ENCODE results near the gene SIK1.
"Not testable (repeated sequence)": the region's sequence is repeated elsewhere in the genome, so short reads cannot be mapped to it uniquely, and the experiment has no call there.

Gene SIK1

GRCh38 chr21:43440835-43441727, 14.2 kb upstream of the SIK1 start:
- not testable (repeated sequence) for H3K27ac ChIP-seq, H3K4me3 ChIP-seq

DNA sequence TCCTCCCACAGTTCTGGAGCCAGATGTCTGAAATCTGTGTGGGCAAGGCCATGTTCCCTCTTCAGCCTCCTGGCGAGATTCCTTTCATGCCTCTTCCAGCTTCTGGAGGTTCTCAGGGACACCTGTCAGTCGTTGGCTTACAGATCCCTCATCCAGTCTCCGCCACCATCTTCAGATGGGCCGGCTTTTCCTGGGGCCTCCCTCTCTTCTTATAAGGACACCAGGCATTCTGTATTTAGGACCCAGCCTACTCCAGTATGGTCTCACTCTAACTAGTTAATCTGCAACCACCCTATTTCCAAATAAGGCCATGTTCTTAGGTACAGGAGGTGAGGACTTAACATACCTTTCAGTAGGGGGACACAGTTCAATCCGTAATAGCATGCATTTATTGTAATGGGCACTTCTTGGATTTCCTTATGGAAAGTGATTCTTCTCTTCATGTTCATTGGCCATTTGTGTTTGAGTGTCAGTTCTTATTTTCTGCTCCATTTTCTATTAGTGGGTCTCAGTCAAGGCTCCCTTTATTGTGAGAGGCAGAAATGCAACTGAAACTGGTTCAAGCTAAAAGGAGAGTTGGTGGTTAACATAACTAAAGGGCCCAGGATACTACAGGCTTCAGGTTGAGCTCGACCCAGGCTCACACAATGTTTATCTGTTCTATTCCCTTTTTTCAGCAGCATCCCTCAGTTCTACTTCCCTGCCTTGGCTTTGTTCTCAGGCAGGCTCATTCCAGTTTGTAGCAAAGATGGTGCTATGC, 12.6 kb upstream of the SIK1 start:
- H3K4me3 ChIP-seq, H3K27ac ChIP-seq: not testable (repeated sequence)

DNA sequence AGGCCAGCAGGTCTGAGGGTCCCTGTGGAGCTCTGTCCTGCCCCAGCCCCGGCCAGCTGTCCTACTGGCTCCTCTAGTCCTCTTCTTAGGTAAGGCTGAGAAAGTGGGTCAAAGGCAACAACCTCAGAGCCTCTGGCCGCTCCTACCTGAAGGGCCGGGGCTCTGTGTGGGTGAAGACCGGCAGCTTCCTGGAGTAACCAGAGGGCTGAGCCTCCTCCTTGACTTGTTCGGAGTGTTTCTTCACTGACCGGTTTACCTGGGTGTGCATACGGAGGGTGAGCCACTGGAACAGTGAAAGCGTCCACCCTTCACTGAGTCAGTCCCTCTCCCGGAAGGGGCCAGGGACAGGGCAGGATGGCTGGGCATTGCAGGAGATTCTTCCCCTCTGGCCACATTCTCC, 9.3 kb upstream of the SIK1 start:
- not testable (repeated sequence) for H3K4me3 ChIP-seq, H3K27ac ChIP-seq

- not testable (repeated sequence) for H3K4me3 ChIP-seq, H3K27ac ChIP-seq
These were observed 6.6 kb upstream of the SIK1 start for GRCh38 chr21:43433340-43434136.

DNA sequence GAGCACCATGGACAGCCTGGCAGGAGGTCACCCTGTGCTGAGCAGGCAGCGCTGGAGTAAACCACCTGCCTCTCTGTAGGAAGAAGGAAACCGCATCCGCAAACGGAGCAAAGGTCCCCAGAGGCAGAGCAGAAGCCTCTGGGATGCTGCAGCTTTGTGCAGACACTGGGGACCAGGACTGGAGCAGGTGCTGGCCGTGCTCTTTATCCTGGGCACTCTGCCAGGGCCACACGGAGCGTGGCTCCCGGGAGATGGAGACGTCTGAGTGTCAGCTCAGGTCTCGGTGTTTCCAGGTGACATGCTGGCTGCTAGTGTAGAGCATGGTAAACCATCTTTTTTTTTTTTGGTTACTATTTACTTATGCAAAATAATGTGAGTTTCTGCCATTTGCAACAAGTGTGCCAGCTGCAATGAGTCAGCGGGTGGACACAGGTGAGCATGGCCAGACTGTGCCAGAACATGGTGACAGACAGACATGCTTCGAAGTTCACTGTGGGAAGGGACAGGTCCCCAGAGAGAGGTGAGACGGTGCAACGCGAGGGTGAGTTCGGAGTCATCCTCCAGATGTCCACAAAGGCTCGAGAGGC, 4.0 kb upstream of the SIK1 start:
- H3K4me3 ChIP-seq = not testable (repeated sequence)

DNA sequence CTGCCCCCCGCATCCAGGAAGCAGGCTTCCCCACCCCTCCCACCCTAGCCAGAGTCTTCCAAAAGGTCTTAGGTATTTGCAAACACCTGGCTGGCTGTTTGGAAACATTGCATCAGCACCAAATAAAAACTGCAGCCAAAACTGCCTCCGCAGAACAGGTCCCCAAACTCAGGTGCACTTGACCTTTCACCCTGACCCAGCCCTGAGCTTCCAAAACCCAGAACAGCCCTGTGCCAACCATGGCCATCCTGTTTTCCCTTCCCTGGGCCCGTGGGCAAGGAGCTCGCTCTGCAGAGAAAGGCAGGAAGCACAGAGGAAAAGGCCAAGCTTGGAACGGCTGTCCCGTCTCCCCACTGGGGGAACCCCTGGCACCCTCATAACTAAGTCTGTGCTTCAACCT, 2.0 kb upstream of the SIK1 start:
- not testable (repeated sequence) for H3K27ac ChIP-seq, H3K4me3 ChIP-seq

More for the DNA sequence above, 4.0 kb upstream of the SIK1 start:
- H3K27ac ChIP-seq = not testable (repeated sequence)

- H3K4me3 ChIP-seq, H3K27ac ChIP-seq: not testable (repeated sequence)
These were observed 270 bp upstream of the SIK1 start for GRCh38 chr21:43427242-43427559.

DNA sequence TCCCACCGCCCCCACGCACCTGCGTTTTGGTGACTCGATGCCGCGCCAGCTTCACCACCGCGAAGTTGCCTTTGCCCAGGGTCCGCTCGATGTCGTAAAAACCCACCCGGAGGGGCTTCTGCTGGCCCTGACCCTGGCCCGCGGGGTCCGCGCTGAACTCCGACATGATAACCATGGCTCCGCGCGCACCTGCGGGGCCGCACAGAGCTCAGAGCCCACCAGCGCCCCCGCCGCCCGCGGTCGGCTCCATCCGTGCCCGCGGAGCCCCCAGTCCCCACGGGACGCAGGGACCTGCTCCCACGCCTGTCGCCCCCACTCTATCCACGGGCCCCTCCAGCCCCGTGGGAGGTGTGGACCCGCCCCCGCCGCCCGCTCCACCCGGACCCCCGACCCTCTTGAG, 927 bp downstream of the SIK1 start:
- H3K4me3 ChIP-seq, H3K27ac ChIP-seq: not testable (repeated sequence)

DNA sequence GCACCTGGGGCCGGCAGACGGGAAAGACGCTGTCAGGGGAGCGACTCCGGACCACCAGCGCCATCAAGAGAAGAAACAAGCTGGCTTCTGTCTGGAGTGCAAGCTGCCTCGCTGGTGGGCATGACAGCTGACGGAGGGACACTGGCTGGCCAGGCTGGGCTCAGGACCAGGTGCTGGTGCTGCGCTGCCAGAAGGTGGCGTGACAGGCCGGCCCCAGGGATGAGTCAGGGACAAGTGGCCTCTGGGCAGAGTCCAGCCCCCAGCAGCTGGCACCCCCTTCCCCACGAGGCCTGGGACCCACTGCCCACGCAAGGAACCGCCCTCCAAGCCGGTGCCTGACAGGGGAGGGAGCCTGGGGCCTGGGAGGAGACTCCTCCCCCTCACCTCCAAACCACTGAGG, 7.5 kb downstream of the SIK1 start:
- H3K27ac ChIP-seq, H3K4me3 ChIP-seq: not testable (repeated sequence)

- H3K4me3 ChIP-seq, H3K27ac ChIP-seq: not testable (repeated sequence)
These were observed 12.4 kb downstream of the SIK1 start for GRCh38 chr21:43414576-43414975.

DNA sequence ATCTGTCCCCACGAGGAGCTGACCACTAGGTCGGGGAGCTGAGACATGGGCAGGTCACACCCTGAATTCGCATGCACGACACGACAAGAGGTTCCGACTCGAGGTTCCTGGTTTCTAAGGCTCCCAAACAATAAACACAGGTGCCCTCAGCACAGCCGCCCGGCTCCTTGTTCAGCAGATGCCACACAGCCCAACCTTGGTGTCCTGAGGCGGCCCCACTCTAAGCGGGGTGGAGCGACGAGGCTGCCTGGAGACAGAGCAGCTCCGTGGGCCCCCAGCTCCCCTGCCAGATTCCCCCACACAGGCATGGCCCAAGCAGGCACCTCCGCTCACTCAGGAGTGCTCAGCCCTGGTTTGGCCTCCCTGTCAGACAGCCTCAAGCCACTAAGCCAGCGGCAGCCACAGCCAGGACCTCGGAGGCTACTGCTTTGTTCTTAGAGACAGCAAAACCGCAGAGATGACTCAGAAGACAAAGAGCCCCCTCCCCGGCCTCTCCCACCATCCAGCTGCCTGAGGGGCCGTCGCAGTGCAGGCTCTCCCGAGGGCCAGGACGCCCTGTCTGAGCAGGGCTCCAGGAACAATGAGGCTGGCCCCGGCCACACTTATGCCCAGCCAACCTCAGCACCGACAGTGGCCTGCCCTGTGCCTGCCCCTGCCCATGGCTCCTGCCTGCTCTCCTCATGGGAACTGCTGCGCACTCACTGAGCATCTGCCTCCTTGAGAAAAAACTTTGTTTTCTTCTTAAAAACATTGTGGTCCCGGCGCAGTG, 14.7 kb downstream of the SIK1 start:
- not testable (repeated sequence) for H3K4me3 ChIP-seq

GRCh38 chr21:43410456-43411068, 16.4 kb downstream of the SIK1 start:
- H3K27ac ChIP-seq = peak overlapping the region in 1 of 21 experiments; percentile 55
- not testable (repeated sequence) for H3K4me3 ChIP-seq

More for the DNA sequence above, 14.7 kb downstream of the SIK1 start:
- not testable (repeated sequence) for H3K27ac ChIP-seq

GRCh38 chr21:43407139-43407538, 19.8 kb downstream of the SIK1 start:
- H3K27ac ChIP-seq, H3K4me3 ChIP-seq: not testable (repeated sequence)

GRCh38 chr21:43404450-43404849, 22.5 kb downstream of the SIK1 start:
- H3K4me3 ChIP-seq, H3K27ac ChIP-seq: not testable (repeated sequence)

DNA sequence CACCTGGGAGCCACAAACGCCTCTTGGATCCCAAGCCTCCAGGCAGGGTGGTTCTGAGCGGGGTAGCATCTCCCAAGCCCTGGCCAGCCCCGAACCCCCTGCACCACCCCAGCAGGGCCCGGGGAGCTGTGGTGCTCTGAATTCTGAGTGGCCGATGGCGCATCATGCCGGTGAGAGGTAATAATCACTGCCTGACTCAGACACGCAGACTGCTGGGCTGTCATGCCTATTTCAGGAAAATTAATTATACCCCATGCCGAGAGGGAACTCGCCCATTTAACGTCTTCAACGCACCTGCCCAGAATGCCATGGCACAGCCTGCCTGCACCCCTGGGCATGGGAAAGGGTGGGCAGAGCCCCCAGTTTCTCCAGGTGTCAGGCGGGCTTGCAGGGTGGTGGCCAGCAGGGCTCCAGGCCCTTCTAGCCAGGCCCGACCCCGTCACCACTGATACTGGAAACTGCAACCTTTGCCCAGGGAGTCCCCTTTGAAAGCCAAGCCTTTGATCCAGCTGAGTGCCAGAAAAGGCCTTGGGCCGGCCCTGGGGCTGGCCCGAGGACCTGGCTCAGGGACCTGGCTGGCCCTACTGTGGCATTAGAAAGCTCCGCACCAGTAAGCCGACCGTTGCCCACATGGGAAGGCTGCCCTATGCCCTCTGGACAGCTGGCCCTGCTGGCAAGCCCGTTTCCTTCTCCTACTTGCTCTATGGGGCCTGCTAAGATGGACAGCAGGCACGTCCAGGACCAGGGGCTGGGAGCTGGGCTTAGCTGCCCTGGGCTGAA, 23.1 kb downstream of the SIK1 start:
- not testable (repeated sequence) for H3K4me3 ChIP-seq, H3K27ac ChIP-seq

GRCh38 chr21:43401125-43401524, 25.8 kb downstream of the SIK1 start:
- not testable (repeated sequence) for H3K27ac ChIP-seq, H3K4me3 ChIP-seq

DNA sequence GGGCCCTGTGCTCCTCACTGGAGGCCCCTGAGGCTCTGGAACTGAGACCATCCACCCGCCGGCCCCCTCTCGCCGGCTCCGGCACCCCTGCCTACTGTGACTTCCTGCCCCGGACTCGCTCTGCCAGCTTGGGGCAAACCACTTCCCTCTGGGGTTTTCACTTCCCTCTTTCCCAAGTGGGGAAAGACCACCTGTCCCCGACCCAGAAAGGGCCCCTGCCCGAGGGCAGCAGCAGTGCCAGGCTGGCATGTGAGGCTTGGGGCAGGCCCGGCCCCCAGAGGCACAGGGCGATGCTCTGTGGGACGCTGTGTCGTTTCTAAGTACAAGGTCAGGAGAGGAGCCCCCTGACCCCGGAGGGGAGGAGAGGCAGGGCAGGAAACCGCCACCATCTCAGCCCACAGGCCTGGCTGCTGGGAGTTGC, 27.3 kb downstream of the SIK1 start:
- not testable (repeated sequence) for H3K27ac ChIP-seq, H3K4me3 ChIP-seq

GRCh38 chr21:43399136-43399535, 27.8 kb downstream of the SIK1 start:
- H3K27ac ChIP-seq, H3K4me3 ChIP-seq: not testable (repeated sequence)
